MG63 (cell line): ENCODE results near the gene CNPY2. TPM values are rescaled to one million over a fixed set of nuclear protein-coding genes. Genes with fewer than 3 reads are reported as not detected.
"Not testable (repeated sequence)": the region's sequence is repeated elsewhere in the genome, so short reads cannot be mapped to it uniquely, and the experiment has no call there.

Experiments used
- DNase-seq: peaks from one replicate; pipeline ENCODE4 v3.0.0-alpha.2; 2020
- H3K27me3 ChIP-seq: fragments of 250-450 bp; sonication (Bioruptor Pico); 2 replicates; pipeline ENCODE4 v1.5.1; 2020; ENCODE audit warnings: mild to moderate bottlenecking, moderate library complexity
- H3K36me3 ChIP-seq: fragments of 250-450 bp; sonication (Bioruptor Pico); 2 replicates; pipeline ENCODE4 v1.5.1; 2020; ENCODE audit warnings: mild to moderate bottlenecking, moderate library complexity
- H3K4me3 ChIP-seq: fragments of 250-450 bp; sonication (Bioruptor Pico); 2 replicates; pipeline ENCODE4 v1.5.1; 2020; ENCODE audit warnings: mild to moderate bottlenecking, moderate library complexity
- H3K9me3 ChIP-seq: fragments of 250-450 bp; sonication (Bioruptor Pico); 2 replicates; pipeline ENCODE4 v1.5.1; 2020; ENCODE audit warnings: mild to moderate bottlenecking, moderate library complexity
- total RNA-seq: library from RNA; depleted of rRNA; stranded (reverse); fragments of >200 nt; shearing (Covaris generic); gene quantifications from 2 replicates; pipeline ENCODE4 v1.2.3, GENCODE V29; 2014; ENCODE audit warnings: low replicate concordance

Gene CNPY2
- total RNA-seq, 1 experiment from 2014 or later: 126 TPM

GRCh38 chr12:56307221-56307965 is 8.4 kb downstream of the CNPY2 start:
- no peaks in the 10 kb centered on the region for H3K9me3 ChIP-seq
- no peak overlapping the region for H3K4me3 ChIP-seq
- H3K36me3 ChIP-seq: peaks cover 54% of the 10 kb centered on the region
- no peaks in the 10 kb centered on the region for H3K27me3 ChIP-seq
- DNase-seq: no peak

GRCh38 chr12:56304872-56305590 is 10.8 kb downstream of the CNPY2 start:
- no peaks in the 10 kb centered on the region for H3K27me3 ChIP-seq

GRCh38 chr12:56304276-56304675 is 11.5 kb downstream of the CNPY2 start:
- no peak for DNase-seq
- Histone ChIP-seq H3K4me3 (no peak overlapping the region), H3K36me3 (peaks cover 45% of the 10 kb centered on the region), H3K27me3 (no peaks in the 10 kb centered on the region), H3K9me3 (no peaks in the 10 kb centered on the region)

More at GRCh38 chr12:56304872-56305590, 10.8 kb downstream of the CNPY2 start:
- H3K9me3 ChIP-seq: no peaks in the 10 kb centered on the region
- DNase-seq: no peak
- H3K36me3 ChIP-seq: peaks cover 45% of the 10 kb centered on the region
- H3K4me3 ChIP-seq: no peak overlapping the region

GRCh38 chr12:56300644-56301464 is 14.9 kb downstream of the CNPY2 start:
- no peak for DNase-seq
- no peaks in the 10 kb centered on the region for H3K9me3 ChIP-seq
- H3K4me3 ChIP-seq: peak overlapping the region; percentile 94
- no peaks in the 10 kb centered on the region for H3K27me3 ChIP-seq
- peaks cover 52% of the 10 kb centered on the region for H3K36me3 ChIP-seq

GRCh38 chr12:56299853-56300643 is 15.7 kb downstream of the CNPY2 start, which contains the start of gene CS:
Gene CS, minus strand, starts transcription at chr12:56300330. Its CDS starts 129 bp downstream, at chr12:56300201.
- Histone ChIP-seq H3K27me3 (no peaks in the 10 kb centered on the region), H3K4me3 (peak within 1 kb of the TSS; percentile 94), H3K36me3 (peaks cover 57% of the 10 kb centered on the region), H3K9me3 (no peaks in the 10 kb centered on the region)
- peak; percentile 99 for DNase-seq

GRCh38 chr12:56299308-56299852 is 16.4 kb downstream of the CNPY2 start:
- no peak for DNase-seq
- no peaks in the 10 kb centered on the region for H3K27me3 ChIP-seq
- peaks cover 58% of the 10 kb centered on the region for H3K36me3 ChIP-seq
- peak overlapping the region; percentile 94 for H3K4me3 ChIP-seq
- H3K9me3 ChIP-seq: no peaks in the 10 kb centered on the region

DNA sequence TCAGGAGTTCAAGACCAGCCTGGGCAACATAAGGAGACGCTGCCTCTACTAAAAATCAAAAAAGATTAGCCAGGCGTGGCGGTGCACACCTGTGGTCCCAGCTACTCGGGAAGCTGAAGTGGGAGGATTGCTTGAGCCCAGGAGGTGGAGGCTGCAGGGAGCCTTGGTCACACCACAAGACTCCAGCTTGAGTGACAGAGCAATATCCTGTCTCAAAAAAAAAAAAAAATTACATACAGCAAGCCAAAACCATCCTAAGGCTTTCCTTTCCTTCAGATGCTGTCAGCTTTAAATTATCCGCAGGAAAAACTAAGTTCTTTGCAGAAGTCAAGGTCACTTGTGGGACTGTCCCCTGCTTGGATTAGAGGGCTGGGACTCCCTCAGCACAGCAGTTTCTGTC is 17.0 kb downstream of the CNPY2 start:
- Histone ChIP-seq H3K27me3 (no peaks in the 10 kb centered on the region), H3K9me3 (no peaks in the 10 kb centered on the region), H3K4me3 (peak overlapping the region; percentile 94), H3K36me3 (peaks cover 56% of the 10 kb centered on the region)
- no peak for DNase-seq

- no peaks in the 10 kb centered on the region for H3K9me3 ChIP-seq
- H3K27me3 ChIP-seq: no peaks in the 10 kb centered on the region
- no peak overlapping the region for H3K4me3 ChIP-seq
- DNase-seq: no peak
- H3K36me3 ChIP-seq: peaks cover 61% of the 10 kb centered on the region
Observed at GRCh38 chr12:56297400-56297799, 18.4 kb downstream of the CNPY2 start.

DNA sequence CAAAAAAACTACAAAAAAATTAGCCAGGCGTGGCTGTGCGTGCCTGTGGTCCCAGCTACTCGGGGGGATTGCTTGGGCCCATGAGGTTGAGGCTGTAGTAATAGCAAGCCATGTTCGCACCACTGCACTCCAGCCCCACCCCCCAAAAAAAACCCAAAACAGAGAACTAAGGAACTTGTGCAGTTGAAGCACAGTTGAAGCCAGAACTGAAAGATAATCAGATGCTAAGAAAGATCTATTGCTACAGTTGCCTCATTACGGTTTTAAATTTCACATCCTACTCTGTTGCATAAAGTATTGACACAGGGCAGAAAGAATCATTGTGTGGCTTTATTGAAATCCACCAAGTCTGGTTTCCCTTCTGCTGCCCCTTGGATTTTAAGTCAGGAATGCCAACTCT is 19.5 kb downstream of the CNPY2 start:
- Histone ChIP-seq H3K4me3 (no peak overlapping the region), H3K27me3 (no peaks in the 10 kb centered on the region), H3K9me3 (no peaks in the 10 kb centered on the region), H3K36me3 (peaks cover 66% of the 10 kb centered on the region)
- DNase-seq: no peak

- H3K9me3 ChIP-seq: no peaks in the 10 kb centered on the region
- peaks cover 76% of the 10 kb centered on the region for H3K36me3 ChIP-seq
- H3K27me3 ChIP-seq: no peaks in the 10 kb centered on the region
Observed at GRCh38 chr12:56293795-56294194, 22.0 kb downstream of the CNPY2 start.

GRCh38 chr12:56288705-56289387 is 26.9 kb downstream of the CNPY2 start:
- H3K4me3 ChIP-seq: no peak overlapping the region
- no peak for DNase-seq
- no peaks in the 10 kb centered on the region for H3K9me3 ChIP-seq
- peaks cover 74% of the 10 kb centered on the region for H3K36me3 ChIP-seq
- no peaks in the 10 kb centered on the region for H3K27me3 ChIP-seq

More at GRCh38 chr12:56293795-56294194, 22.0 kb downstream of the CNPY2 start:
- no peak for DNase-seq
- no peak overlapping the region for H3K4me3 ChIP-seq

DNA sequence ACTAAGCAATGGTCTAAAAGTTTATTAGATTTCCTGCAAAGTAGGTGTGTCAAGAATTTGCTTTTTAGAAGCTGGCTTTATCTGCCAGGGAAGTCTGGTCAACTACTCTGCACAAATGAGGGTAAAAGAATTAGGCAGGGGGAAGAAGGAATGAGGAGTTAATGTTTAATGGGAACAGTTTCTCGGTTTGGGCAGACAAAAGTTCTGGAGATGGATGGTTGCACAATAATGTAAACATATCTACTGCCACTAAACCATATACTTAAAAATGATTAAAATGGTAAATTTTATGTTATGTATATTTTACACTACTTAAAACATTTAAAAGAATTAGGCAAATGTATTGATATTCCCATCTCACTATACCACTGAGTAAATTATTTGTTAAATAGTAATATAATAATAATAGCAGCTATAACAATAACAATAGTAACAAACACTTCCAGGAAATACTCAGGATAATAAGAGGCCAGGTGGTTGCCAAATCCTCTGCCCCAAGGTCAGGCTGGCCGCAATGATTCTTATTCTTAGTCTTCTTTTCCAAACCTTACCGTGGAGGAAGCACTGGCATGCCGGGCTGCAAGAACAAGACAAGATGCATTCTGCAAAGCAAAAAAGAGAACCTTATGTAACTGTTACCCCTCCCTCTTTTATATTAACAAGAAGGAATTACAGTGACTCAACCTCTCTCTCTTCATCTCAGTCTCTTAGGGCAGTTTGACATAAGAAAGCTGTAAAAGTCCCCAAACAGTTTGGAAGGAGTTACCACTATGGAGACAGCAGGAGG is 29.6 kb downstream of the CNPY2 start:
- Histone ChIP-seq H3K4me3 (no peak overlapping the region), H3K36me3 (peaks cover 77% of the 10 kb centered on the region), H3K27me3 (no peaks in the 10 kb centered on the region), H3K9me3 (no peaks in the 10 kb centered on the region)
- DNase-seq: no peak

DNA sequence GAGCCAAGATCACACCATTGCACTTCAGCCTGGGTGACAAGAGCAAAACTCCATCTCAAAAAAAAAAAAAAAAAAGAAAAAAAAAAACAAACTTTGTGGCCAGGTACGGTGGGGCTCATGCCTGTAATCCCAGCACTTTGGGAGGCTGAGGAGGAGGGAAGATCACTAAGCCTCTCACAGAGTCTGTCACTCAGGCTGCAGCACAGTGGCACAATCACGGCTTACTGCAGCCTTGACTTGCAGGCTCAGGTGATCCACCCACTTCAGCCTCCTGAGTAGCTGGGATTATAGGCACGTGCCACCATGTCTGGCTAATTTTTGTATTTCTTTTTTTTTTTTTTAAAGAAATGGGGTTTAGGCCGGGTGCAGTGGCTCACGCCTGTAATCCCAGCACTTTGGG is 31.5 kb downstream of the CNPY2 start:
- not testable (repeated sequence) for H3K27me3 ChIP-seq, DNase-seq, H3K4me3 ChIP-seq, H3K9me3 ChIP-seq
- peaks cover 69% of the 10 kb centered on the region for H3K36me3 ChIP-seq

DNA sequence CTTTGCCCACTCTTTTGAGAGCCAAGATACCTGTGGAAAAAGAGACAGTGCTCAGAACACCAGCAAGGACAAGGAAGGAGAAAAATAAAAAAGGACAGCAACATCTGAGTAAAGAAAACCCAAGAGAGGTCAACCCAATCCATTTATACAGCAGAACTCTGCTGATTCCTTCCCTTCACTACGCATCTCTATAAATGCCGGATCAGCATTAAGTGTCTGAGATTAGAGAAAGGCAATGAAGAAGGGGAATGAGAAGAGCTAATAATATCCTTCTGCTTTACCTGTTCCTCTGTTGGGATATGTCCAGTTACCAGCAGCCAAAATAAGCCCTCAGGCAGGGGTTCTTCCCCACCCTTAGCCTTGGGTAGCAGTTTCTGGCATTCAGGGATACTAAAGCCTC is 33.2 kb downstream of the CNPY2 start:
- no peak for DNase-seq
- H3K36me3 ChIP-seq: peaks cover 76% of the 10 kb centered on the region

GRCh38 chr12:56282030-56282429 is 33.8 kb downstream of the CNPY2 start:
- no peak for DNase-seq
- H3K27me3 ChIP-seq: no peaks in the 10 kb centered on the region
- peaks cover 74% of the 10 kb centered on the region for H3K36me3 ChIP-seq
- H3K9me3 ChIP-seq: no peaks in the 10 kb centered on the region
- no peak overlapping the region for H3K4me3 ChIP-seq

More for the DNA sequence above, 33.2 kb downstream of the CNPY2 start:
- Histone ChIP-seq H3K9me3 (no peaks in the 10 kb centered on the region), H3K27me3 (no peaks in the 10 kb centered on the region), H3K4me3 (no peak overlapping the region)
